Stimulated activated CD8-positive, alpha-beta memory T cell treated with anti-CD3 and anti-CD28 coated beads, Interleukin-15, amount 100 ng/mL, for 24 hours (primary cell): Measurements from ENCODE around the gene TOP3B.
"Not testable (repeated sequence)": the region's sequence is repeated elsewhere in the genome, so short reads cannot be mapped to it uniquely, and the experiment has no call there.

Experiments
- DNase-seq: peaks from one replicate; pipeline ENCODE4 v3.0.0-alpha.2; 2020; ENCODE audit warnings: low read depth

The TOP3B gene

GRCh38 chr22:21922370-21923162, 60.0 kb downstream of the TOP3B start:
- no peak for DNase-seq

- no peak for DNase-seq
Measured at GRCh38 chr22:21921729-21922128, 60.9 kb downstream of the TOP3B start.

GRCh38 chr22:21921184-21921721, 61.3 kb downstream of the TOP3B start:
- no peak for DNase-seq

GRCh38 chr22:21920341-21921183, 62.0 kb downstream of the TOP3B start:
- DNase-seq: no peak

DNA sequence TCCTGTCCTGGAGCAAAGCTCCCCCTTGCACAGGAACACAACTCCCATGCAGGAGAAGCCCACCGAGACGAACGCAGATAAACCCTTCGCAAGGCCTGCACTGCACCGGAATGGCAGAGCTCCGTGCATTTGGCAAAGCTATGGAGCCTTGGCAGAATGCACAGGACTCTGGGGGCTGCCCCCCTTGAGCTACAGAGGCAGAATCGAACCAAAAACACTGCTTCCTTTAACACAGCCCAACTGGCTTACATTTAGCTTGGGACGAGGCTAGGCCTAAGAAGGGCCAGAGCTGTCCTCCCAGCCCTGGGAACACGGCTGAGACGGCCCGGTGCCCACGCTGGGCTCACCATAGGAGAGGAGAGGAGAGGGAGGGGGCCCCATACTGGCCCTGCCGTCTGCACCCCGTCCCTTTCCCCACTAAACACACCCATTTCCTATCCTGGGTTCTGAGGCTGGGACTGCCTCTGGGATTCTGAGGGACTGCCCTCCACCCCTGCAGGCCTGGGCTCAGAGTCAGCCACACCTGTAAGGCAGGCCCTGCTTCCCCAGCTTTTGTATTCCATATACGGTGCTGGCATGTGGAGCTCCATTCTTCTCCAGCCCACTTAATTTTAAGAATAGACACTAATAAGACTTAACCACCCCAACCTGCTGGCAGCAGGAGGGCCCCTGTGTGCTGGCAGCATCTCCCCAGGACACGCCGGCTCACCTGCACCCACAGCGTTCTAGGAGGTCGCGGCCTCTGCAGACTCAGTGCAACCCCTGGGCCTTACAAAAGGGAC, 62.9 kb downstream of the TOP3B start:
- no peak for DNase-seq

- no peak for DNase-seq
Measured at GRCh38 chr22:21918466-21919185, 64.0 kb downstream of the TOP3B start.

GRCh38 chr22:21917959-21918261, 64.7 kb downstream of the TOP3B start:
- no peak for DNase-seq

GRCh38 chr22:21917181-21917958, 65.2 kb downstream of the TOP3B start:
- no peak for DNase-seq

DNA sequence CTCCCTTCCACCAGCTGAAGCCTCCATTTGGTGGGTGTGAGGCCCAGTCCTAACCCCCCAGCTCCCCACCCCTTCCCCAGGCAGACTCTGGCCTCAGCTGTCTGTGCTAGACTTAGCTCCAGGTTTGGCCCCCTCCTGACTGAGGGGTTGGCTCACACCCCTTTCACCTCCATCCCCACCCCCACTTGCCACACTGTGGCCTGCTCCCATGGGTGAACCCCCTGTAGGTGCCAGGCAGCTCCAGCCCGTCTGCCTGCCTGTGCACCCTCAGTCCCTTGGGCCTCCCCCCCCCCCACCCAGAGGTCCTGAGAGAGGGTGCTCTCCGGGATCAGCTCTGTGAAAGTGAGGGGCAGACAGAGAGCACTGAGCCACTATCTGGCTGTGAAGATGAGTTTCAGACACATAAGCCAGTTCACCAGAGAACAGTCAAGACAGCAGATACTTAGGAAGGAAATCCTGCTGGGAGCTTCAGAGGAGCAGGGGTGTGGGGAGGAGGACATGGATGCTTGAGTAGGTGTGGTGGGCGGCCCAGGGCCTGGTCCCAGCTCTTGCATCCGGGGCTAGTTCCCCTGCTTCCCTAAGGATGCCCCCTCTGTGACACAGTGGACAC, 66.2 kb downstream of the TOP3B start:
- no peak for DNase-seq

GRCh38 chr22:21915624-21916308, 66.8 kb downstream of the TOP3B start:
- DNase-seq: no peak

- DNase-seq: not testable (repeated sequence)
Measured at GRCh38 chr22:21914033-21914642, 68.4 kb downstream of the TOP3B start.

- not testable (repeated sequence) for DNase-seq
Measured at GRCh38 chr22:21910367-21910766, 72.2 kb downstream of the TOP3B start.

GRCh38 chr22:21909871-21910270, 72.7 kb downstream of the TOP3B start:
- DNase-seq: no peak

GRCh38 chr22:21907638-21908522, 74.7 kb downstream of the TOP3B start:
- no peak for DNase-seq
